Stomach (tissue), 9 donors: ENCODE results near the gene RASGRP2. TPM values are rescaled to one million over a fixed set of nuclear protein-coding genes. Genes with fewer than 3 reads are reported as not detected.

ENCODE experiments used
- DNase-seq, 2 donors: peaks; one replicate each; pipeline versions ENCODE4 v3.0.0 to v3.0.0-alpha.2; 2013 to 2019
- H3K27ac ChIP-seq, 5 donors: fragments of 200-600 bp in 4 of 5; sonication (generic) in 4 of 5; one replicate each; pipeline ENCODE4 v1.5.1; 2013 to 2019; ENCODE audit warnings: mild to moderate bottlenecking in 1 of 5, moderate library complexity in 1 of 5
- H3K27me3 ChIP-seq, 3 donors: fragments of 200-600 bp; sonication (generic); one replicate each; pipeline ENCODE4 v1.5.1; 2017 to 2019; ENCODE audit warnings: mixed run types in 1 of 3
- H3K36me3 ChIP-seq, 4 donors: fragments of 200-600 bp; sonication (generic); 1 replicate in 3 of 4; 2 replicates in 1 of 4; pipeline ENCODE4 v1.5.1; 2016 to 2019
- H3K4me1 ChIP-seq, 4 donors: fragments of 200-600 bp; sonication (generic); one replicate each; pipeline ENCODE4 v1.5.1; 2016 to 2019
- H3K4me3 ChIP-seq, 4 donors: fragments of 200-600 bp; sonication (generic) in 3 of 4; one replicate each; pipeline ENCODE4 v1.5.1; 2016 to 2019; ENCODE audit warnings: mild to moderate bottlenecking in 1 of 4
- H3K9me3 ChIP-seq, 4 donors: fragments of 200-600 bp; sonication (generic); one replicate each; pipeline ENCODE4 v1.5.1; 2016 to 2019
- CTCF ChIP-seq, 7 experiments: fragments of 450-650 bp in 4 of 7; fragments of 200-600 bp in 3 of 7; sonication (generic) in 3 of 7; IDR thresholded peaks; one replicate each; pipeline ENCODE4 v1.5.1; 2016 to 2019; ENCODE audit warnings: antibody characterized with exemption in 7 of 7, control low read depth in 2 of 7, mild to moderate bottlenecking in 1 of 7
- EP300 ChIP-seq: sonication (generic); formaldehyde crosslinking; IDR thresholded peaks from one replicate; pipeline ENCODE4 v1.6.1; 2017; ENCODE audit warnings: antibody characterized with exemption
- POLR2A ChIP-seq, 4 donors: fragments of 450-650 bp; IDR thresholded peaks; one replicate each; pipeline ENCODE4 v1.6.1; 2016; ENCODE audit warnings: antibody characterized with exemption in 4 of 4, control low read depth in 2 of 4, mild to moderate bottlenecking in 1 of 4, moderate library complexity in 1 of 4
- POLR2AphosphoS5 ChIP-seq, 3 donors: sonication (generic); formaldehyde crosslinking; IDR thresholded peaks; one replicate each; pipeline ENCODE4 v1.6.1; 2016; ENCODE audit warnings: antibody characterized with exemption in 3 of 3
- whole genome bisulfite sequencing, 5 donors: extraction: QIAGEN DNeasy Blood & Tissue Kit in 3 of 5; methylation state at CpG; one replicate each; pipeline versions ENCODE4 v1.1.5 to v1.1.7; 2013 to 2018; 5-methylcytosine and 5-hydroxymethylcytosine counted together
- intact Hi-C: fragments of 100-400 bp; cut with DNase I; formaldehyde crosslinking; loops from one replicate; pipeline ENCODE4 v1.15.1; 2023; ENCODE audit warnings: low total_unique reads
- polyA plus RNA-seq, 3 donors: library from polyadenylated mRNA; stranded (reverse); fragments of 200-250 nt; gene quantifications; one replicate each; pipeline ENCODE4 v1.2.3, GENCODE V29; 2013
- total RNA-seq, 5 donors: library from RNA; depleted of rRNA; stranded (reverse); fragments of >200 nt; gene quantifications; one replicate each; pipeline versions ENCODE4 v1.1.0 to v1.2.3, GENCODE V29; 2014 to 2016
- donor health status: healthy with polysubstance abuse.
- donor health status: Bipolar disorder and iron deficiency.
- donor health status: healthy.

Gene RASGRP2
- total and polyA plus RNA-seq, 8 donors = 5.3 to 60.8 (median 11.3) TPM

- 34 to 55% (median 37%) methylated on average over 4 of the region's 4 CpGs for WGBS, 5 donors
- no peaks in the 10 kb centered on the region for H3K4me1 ChIP-seq
- DNase-seq = no peak
- H3K9me3 ChIP-seq = no peaks in the 10 kb centered on the region
- no peak for TF ChIP-seq POLR2A (IDR thresholded peaks at IDR 0.05)
- no peak for TF ChIP-seq EP300
- TF ChIP-seq POLR2AphosphoS5 (IDR thresholded peaks at IDR 0.05) = no peak
- no peak for TF ChIP-seq CTCF (IDR thresholded peaks at IDR 0.05)
- H3K27me3 ChIP-seq = peaks cover 0 to 48% (median 4%) of the 10 kb centered on the region in 3 donors
- H3K27ac ChIP-seq = no peak overlapping the region
- intact Hi-C loops = no loop called here
- H3K4me3 ChIP-seq = no peak overlapping the region
- H3K36me3 ChIP-seq = no peaks in the 10 kb centered on the region
Measured at GRCh38 chr11:64681171-64681570, 62.8 kb downstream of the RASGRP2 start.

GRCh38 chr11:64679846-64680245, 64.1 kb downstream of the RASGRP2 start:
- Histone ChIP-seq H3K4me3 (no peak overlapping the region), H3K36me3 (no peaks in the 10 kb centered on the region), H3K4me1 (peaks cover 0 to 7% (median 2%) of the 10 kb centered on the region in 4 donors), H3K9me3 (no peaks in the 10 kb centered on the region), H3K27me3 (peaks cover 0 to 58% (median 13%) of the 10 kb centered on the region in 3 donors), H3K27ac (no peak overlapping the region)
- no peak for DNase-seq
- TF ChIP-seq POLR2A (IDR thresholded peaks at IDR 0.05) = no peak
- no peak for TF ChIP-seq EP300
- TF ChIP-seq CTCF (IDR thresholded peaks at IDR 0.05) = no peak
- no peak for TF ChIP-seq POLR2AphosphoS5 (IDR thresholded peaks at IDR 0.05)
- 21 to 54% (median 26%) methylated on average over 1 to 2 of the region's 2 CpGs for WGBS, 5 donors
- intact Hi-C loops = no loop called here

GRCh38 chr11:64677441-64678023, 66.4 kb downstream of the RASGRP2 start:
- no peak for TF ChIP-seq POLR2AphosphoS5 (IDR thresholded peaks at IDR 0.05)
- no peak for TF ChIP-seq EP300
- no peak for TF ChIP-seq POLR2A (IDR thresholded peaks at IDR 0.05)
- TF ChIP-seq CTCF (IDR thresholded peaks at IDR 0.05) = no peak
- Histone ChIP-seq H3K4me1 (peaks cover 0 to 7% (median 2%) of the 10 kb centered on the region in 4 donors), H3K36me3 (no peaks in the 10 kb centered on the region), H3K9me3 (no peaks in the 10 kb centered on the region), H3K27me3 (peaks cover 0 to 55% (median 10%) of the 10 kb centered on the region in 3 donors), H3K4me3 (no peak overlapping the region), H3K27ac (no peak overlapping the region)
- WGBS, 5 donors = 72 to 86% (median 76%) methylated on average over 6 of the region's 6 CpGs
- no peak for DNase-seq
- intact Hi-C loops = no loop called here

Other genes starting within 250 kb of the RASGRP2 start
- gene SLC22A11, start 188.2 kb downstream of the RASGRP2 start, total RNA-seq = not detected
- gene SLC22A11, start 188.2 kb downstream of the RASGRP2 start, polyA plus RNA-seq = not detected
- not detected for gene SLC22A12, start 152.9 kb downstream of the RASGRP2 start, total RNA-seq
- not detected for gene SLC22A12, start 152.9 kb downstream of the RASGRP2 start, polyA plus RNA-seq
- 10 to 100 TPM in 1 of 5 donors, under 1 TPM in 1, not detected in 3; 0.14 to 16.9 TPM for gene NRXN2, start 20.9 kb downstream of the RASGRP2 start, total RNA-seq
- 1 to 10 TPM in 1 of 3 donors, under 1 TPM in 1, not detected in 1; 0.93 to 1.4 TPM for gene NRXN2, start 20.9 kb downstream of the RASGRP2 start, polyA plus RNA-seq
- gene PYGM, start 15.8 kb upstream of the RASGRP2 start, total RNA-seq = 1 to 10 TPM in 2 of 5 donors, under 1 TPM in 2, not detected in 1; 0.58 to 2.0 (median 1.4) TPM
- gene PYGM, start 15.8 kb upstream of the RASGRP2 start, polyA plus RNA-seq = 1 to 10 TPM in 2 of 3 donors, under 1 TPM in 1; 0.37 to 3.5 (median 3.1) TPM
- gene SF1, start 34.4 kb upstream of the RASGRP2 start, total RNA-seq = 100 to 1,000 TPM; 235 to 341 (median 279) TPM
- gene SF1, start 34.4 kb upstream of the RASGRP2 start, polyA plus RNA-seq = 10 to 100 TPM; 57.5 to 72.1 (median 63.4) TPM
- gene MAP4K2, start 59.1 kb upstream of the RASGRP2 start, total RNA-seq = 10 to 100 TPM in 2 of 5 donors, 1 to 10 TPM in 3; 2.3 to 66.9 (median 9.0) TPM
- gene MAP4K2, start 59.1 kb upstream of the RASGRP2 start, polyA plus RNA-seq = 10 to 100 TPM; 13.0 to 20.9 (median 13.8) TPM
- gene MEN1, start 66.4 kb upstream of the RASGRP2 start, total RNA-seq = 10 to 100 TPM in 4 of 5 donors, 1 to 10 TPM in 1; 9.4 to 62.5 (median 16.9) TPM
- gene MEN1, start 66.4 kb upstream of the RASGRP2 start, polyA plus RNA-seq = 10 to 100 TPM; 12.9 to 16.4 (median 13.6) TPM
- 10 to 100 TPM; 10.3 to 66.5 (median 53.3) TPM for gene CDC42BPG, start 100.5 kb upstream of the RASGRP2 start, total RNA-seq
- 10 to 100 TPM in 2 of 3 donors, 1 to 10 TPM in 1; 8.9 to 20.0 (median 10.9) TPM for gene CDC42BPG, start 100.5 kb upstream of the RASGRP2 start, polyA plus RNA-seq
- 100 to 1,000 TPM in 2 of 5 donors, 10 to 100 TPM in 3; 23.3 to 160 (median 56.2) TPM for gene EHD1, start 134.5 kb upstream of the RASGRP2 start, total RNA-seq
- gene EHD1, start 134.5 kb upstream of the RASGRP2 start, polyA plus RNA-seq = 10 to 100 TPM; 17.9 to 24.6 (median 19.4) TPM
- 10 to 100 TPM; 14.3 to 77.6 (median 46.1) TPM for gene ATG2A, start 173.1 kb upstream of the RASGRP2 start, total RNA-seq
- gene ATG2A, start 173.1 kb upstream of the RASGRP2 start, polyA plus RNA-seq = 10 to 100 TPM; 12.2 to 18.7 (median 16.3) TPM
- gene PPP2R5B, start 180.5 kb upstream of the RASGRP2 start, total RNA-seq = 10 to 100 TPM in 4 of 5 donors, 1 to 10 TPM in 1; 6.6 to 75.6 (median 25.7) TPM
- 10 to 100 TPM in 2 of 3 donors, 1 to 10 TPM in 1; 9.8 to 13.8 (median 12.3) TPM for gene PPP2R5B, start 180.5 kb upstream of the RASGRP2 start, polyA plus RNA-seq
- not detected for gene GPHA2, start 191.8 kb upstream of the RASGRP2 start, total RNA-seq
- under 1 TPM in 2 of 3 donors, not detected in 1; 0.30 to 0.50 TPM for gene GPHA2, start 191.8 kb upstream of the RASGRP2 start, polyA plus RNA-seq
- not detected for gene MAJIN, start 228.0 kb upstream of the RASGRP2 start, total RNA-seq
- under 1 TPM in 1 of 3 donors, not detected in 2; 0.20 TPM for gene MAJIN, start 228.0 kb upstream of the RASGRP2 start, polyA plus RNA-seq